HG02678 (cell line): ENCODE measurements around the gene PSMB5.
A peak's percentile ranks its signal among the peaks of the same experiment; 100 is the strongest.

Experiments used
- ATAC-seq: cut with Tn5 transposase; IDR thresholded peaks from one replicate; pipeline ENCODE4 v1.9.1; 2021; ENCODE audit warnings: mild to moderate bottlenecking, moderate library complexity; ENCODE audit not compliant: unreplicated experiment

The PSMB5 gene

DNA sequence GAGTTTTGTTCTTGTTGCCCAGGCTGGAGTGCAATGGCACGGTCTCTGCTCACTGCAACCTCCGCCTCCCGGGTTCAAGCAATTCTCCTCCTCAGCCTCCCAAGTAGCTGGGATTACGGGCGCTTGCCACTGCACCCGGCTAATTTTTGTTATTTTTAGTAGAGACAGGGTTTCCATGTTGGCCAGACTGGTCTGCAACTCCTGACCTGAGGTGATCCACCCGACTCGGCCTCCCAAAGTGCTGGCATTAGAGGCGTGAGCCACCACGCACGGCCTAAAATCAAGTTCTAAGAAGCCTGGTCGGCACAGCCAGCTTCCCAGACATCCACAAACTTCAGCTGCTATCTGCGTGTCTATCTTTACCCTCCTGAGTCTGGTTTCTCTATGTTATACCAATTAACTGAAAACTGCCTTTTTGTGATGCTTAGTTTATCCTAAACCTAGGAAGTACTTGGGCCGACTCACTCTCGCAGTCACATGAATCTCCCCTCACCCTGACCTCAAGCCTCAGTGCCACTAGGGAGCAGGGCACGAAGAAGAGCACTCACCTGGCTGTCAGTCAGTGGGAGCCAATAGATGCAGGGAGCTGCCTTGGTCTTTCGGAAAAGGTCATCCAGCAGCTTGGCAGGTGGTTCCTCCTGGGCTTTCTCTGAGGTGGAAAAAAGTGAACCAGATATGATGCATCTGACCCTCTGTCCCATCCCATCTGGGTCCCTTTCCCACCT lies 26.0 kb upstream of the PSMB5 start:
- ATAC-seq: no peak

DNA sequence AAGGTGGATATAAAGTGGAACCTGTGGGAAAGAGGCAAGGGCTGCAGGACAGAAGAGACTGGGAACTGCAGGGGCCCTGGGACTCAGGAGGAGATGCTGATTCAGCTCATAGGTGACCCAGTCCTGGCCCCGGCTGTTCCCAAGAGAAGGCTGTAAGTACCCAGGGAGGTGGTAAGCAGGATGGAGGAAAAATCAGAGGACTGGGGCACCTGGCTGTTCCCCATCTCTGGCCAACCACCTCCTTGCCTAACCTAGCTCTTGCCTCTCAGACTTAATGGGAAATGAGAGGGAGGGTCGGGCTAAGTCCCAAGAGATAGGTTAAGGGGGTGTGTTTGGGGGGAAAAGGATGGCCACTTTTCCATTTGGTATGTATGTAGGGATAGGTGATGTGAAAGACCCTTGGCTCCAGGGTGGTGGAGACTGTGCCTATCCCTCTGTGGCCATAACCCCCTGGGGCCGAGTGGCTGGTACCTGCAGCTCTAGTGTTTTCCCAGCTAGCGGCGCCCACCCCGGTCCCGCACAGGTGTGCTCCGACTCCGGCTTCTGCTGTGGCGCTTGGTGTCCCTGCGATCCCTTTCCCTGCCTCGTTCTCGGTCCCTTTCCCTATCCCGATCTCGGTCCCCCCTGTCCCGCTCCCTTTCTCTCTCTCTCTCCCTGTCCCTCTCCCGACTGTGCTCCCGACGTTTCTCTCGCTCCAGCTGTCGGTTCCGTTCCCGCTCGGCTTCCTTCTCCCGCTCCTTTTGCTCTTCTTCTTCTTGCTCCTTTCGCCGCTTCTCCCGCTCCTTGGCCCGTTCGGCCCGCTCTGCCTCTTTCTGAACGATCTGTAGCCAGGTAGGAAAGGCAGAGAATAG lies 24.2 kb upstream of the PSMB5 start:
- no peak for ATAC-seq

DNA sequence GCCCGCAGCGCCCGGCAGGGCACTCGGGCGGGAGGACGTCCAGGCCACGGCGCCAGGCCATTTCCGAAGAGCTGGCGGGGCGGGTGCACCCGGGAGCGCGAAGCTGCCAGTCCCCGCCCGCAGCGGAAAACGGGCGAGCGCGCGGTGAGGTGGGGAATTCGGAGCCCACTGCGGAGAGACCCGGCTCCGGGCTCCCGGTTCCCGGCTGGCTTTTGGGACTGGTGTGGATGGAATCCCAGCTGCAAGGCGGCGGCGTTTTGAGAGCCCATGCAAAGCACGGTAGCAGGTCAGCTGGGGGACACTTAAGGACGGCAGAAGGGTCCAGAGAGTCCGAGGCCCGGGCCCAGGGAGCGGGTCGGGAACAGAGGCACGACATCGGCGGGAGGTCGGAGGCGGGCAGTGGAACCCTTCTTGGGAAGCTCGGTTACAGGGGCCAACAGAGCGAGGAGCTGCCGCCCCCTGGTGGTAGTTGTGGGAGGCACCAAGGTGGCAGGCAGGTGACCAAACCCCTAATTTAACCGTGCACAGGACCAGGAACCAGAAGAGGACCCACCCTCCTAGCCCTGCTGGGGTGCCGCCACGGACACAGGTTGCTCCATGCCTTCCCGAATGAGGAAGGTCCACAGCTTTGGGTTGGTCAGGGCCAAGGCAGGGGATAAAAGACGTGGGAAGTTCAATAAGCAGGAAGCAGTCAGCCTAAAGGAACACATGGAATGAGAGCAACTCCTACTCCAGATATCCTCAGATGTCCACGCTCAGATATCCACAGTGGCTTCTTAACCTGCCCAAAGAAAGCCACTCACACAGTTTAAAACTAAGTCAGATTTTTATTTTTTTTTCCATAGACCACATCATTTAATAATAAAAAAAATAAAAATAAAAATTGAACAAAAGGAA lies 23.3 kb upstream of the PSMB5 start:
- peak; percentile 65 for ATAC-seq

- ATAC-seq: peak; percentile 66
Observed at GRCh38 chr14:23056956-23057756, 22.5 kb upstream of the PSMB5 start, which contains the start of gene CDH24. Gene CDH24, minus strand, starts transcription at chr14:23057520. Its CDS starts 1,787 bp downstream, at chr14:23055733.

- ATAC-seq: peak; percentile 55
Observed at GRCh38 chr14:23056145-23056955, 21.6 kb upstream of the PSMB5 start.

- ATAC-seq: no peak
Observed at GRCh38 chr14:23055621-23056144, 21.0 kb upstream of the PSMB5 start.

DNA sequence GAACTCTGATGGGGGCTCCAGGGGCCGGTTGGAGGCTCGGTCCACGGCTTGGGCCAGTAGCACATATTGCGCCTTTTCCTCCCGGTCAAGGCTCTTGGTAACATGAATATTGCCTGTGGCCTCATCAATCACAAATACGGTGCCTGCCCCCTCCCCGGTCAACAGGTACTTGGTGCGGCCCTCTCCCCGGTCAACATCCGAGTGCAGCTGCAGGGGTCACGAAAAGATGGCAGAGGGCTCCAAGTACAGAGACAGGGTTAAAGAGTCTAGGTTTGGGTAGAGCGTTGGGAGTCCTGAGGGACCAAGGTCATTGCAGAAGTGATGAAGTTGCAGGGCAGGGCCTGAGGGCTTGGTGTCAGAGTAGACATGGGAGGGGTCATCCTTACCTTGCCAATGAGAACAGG lies 20.4 kb upstream of the PSMB5 start:
- ATAC-seq: no peak

- ATAC-seq: no peak
Observed at GRCh38 chr14:23054000-23054811, 19.5 kb upstream of the PSMB5 start.

DNA sequence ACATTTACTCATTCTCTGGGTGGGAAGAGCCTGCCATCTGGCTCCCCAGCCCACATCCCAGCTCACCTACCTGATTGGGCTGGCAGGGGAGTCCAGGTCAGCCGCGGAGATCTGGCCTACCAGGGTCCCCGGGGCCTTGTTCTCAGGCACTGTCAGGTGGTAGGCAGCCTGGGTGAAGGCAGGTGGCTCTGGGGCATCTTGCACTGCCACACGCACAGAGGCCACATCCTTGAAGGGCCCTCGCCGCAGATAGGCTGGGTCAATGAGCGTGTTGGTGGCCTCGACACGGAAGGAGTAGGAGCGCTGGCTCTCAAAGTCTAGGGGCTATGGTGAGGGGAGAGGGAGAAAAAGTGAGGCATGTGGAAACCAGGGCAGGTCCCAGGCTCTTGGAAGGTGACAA lies 18.7 kb upstream of the PSMB5 start:
- ATAC-seq: no peak

- no peak for ATAC-seq
Observed at GRCh38 chr14:23052671-23053070, 18.0 kb upstream of the PSMB5 start.

GRCh38 chr14:23052182-23052623 lies 17.5 kb upstream of the PSMB5 start:
- no peak for ATAC-seq

- no peak for ATAC-seq
Observed at GRCh38 chr14:23051141-23052057, 16.7 kb upstream of the PSMB5 start.

DNA sequence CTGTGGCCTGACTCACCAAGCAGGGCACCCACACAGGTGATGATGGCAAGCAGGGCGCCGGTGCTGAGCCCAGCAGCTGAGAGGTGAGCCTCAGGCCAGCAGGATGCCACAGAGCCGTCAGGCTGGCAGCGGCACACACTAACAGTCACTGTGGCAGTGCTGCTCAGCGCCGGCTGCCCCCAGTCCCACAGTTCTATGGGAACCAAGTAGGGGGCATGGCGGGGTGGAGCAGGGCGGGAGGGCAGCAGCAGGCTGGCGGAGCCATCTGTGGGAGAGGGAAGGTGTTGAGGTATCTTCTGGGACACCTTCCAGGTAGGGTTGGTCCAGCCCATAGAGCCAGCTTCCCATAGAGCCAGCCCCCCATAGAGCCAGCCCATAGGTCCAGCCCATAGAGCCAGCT lies 14.3 kb upstream of the PSMB5 start:
- no peak for ATAC-seq

GRCh38 chr14:23047751-23048693 lies 13.3 kb upstream of the PSMB5 start:
- ATAC-seq: no peak

DNA sequence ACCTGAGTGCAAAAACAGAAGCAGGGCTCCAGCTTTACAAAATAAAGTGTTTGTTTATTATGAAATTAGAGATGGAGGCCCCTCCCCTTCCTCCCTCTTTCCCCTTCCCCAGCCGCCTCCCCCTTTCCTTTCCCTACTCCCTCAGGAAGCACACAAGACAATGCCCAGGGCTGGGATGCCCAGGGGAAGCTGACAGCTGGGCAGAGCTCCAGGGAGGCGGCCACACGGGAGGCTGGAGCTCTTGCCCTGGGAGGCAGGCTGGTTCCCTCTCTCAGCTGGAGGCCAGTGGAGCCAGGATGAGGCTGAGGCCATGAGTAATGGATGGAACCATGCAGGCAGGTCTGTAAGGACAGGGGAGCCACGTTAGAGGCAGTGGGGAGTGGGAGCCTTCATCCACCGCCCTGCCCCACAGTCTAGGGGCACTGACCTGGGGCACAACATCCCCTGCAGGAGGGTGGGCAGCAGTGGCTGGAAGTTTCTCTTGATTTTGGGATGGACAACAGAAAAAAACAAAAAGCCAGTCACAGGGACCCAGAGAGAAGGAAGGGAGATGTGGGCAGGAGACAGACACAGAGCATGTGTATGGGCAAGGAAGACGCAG lies 12.4 kb upstream of the PSMB5 start:
- no peak for ATAC-seq
